Liver (tissue), 9 donors: ENCODE results near the gene MICALL1. TPM values are rescaled to one million over a fixed set of nuclear protein-coding genes. Genes with fewer than 3 reads are reported as not detected.

ENCODE experiments used
- DNase-seq: peaks from one replicate; pipeline ENCODE4 v3.0.0-alpha.2; 2017; ENCODE audit warnings: low spot score
- H3K27ac ChIP-seq, 2 donors: one replicate each; pipeline ENCODE4 v1.7.0; 2013; ENCODE audit warnings: inconsistent platforms in 2 of 2, low read length in 2 of 2, control low read depth in 1 of 2, low read depth in 1 of 2, mild to moderate bottlenecking in 1 of 2
- H3K27me3 ChIP-seq, 4 donors: one replicate each; pipeline versions ENCODE4 v1.6.1 to v1.7.0; 2013; ENCODE audit warnings: low read length in 3 of 4, inconsistent platforms in 1 of 4, mild to moderate bottlenecking in 1 of 4, moderate library complexity in 1 of 4; ENCODE audit not compliant: control insufficient read depth in 4 of 4, insufficient read depth in 4 of 4
- H3K36me3 ChIP-seq, 4 donors: one replicate each; pipeline versions ENCODE4 v1.6.1 to v1.7.0; 2013; ENCODE audit warnings: low read length in 3 of 4, mild to moderate bottlenecking in 3 of 4, low read depth in 1 of 4, moderate library complexity in 1 of 4; ENCODE audit not compliant: control insufficient read depth in 4 of 4, insufficient read depth in 3 of 4
- H3K4me1 ChIP-seq, 4 donors: one replicate each; pipeline versions ENCODE4 v1.6.1 to v1.7.0; 2013; ENCODE audit warnings: low read length in 3 of 4, mild to moderate bottlenecking in 3 of 4, moderate library complexity in 1 of 4; ENCODE audit not compliant: control insufficient read depth in 4 of 4, insufficient read depth in 4 of 4
- H3K4me3 ChIP-seq, 3 donors: one replicate each; pipeline versions ENCODE4 v1.6.1 to v1.7.0; 2013; ENCODE audit warnings: low read length in 3 of 3, control low read depth in 1 of 3, low read depth in 1 of 3, mild to moderate bottlenecking in 1 of 3
- H3K9ac ChIP-seq, 2 donors: one replicate each; pipeline ENCODE4 v1.7.0; 2013; ENCODE audit warnings: low read length in 2 of 2, mild to moderate bottlenecking in 2 of 2, moderate library complexity in 2 of 2, control low read depth in 1 of 2, low read depth in 1 of 2
- H3K9me3 ChIP-seq, 4 donors: one replicate each; pipeline versions ENCODE4 v1.6.1 to v1.7.0; 2013; ENCODE audit warnings: low read length in 3 of 4; ENCODE audit not compliant: control insufficient read depth in 4 of 4
- ATF3 ChIP-seq: IDR thresholded peaks from 2 replicates; pipeline ENCODE4 v1.6.1; 2016; ENCODE audit warnings: antibody characterized with exemption
- CTCF ChIP-seq: fragments of 150-350 bp; IDR thresholded peaks from 2 replicates; pipeline ENCODE4 v1.5.1; 2017; ENCODE audit warnings: improper control_type of control experiment, low read depth, low read length; ENCODE audit not compliant: missing input control
- EGR1 ChIP-seq, 2 donors: IDR thresholded peaks; 2 replicates each; pipeline ENCODE4 v1.6.1; 2016 to 2018; ENCODE audit warnings: antibody characterized with exemption in 2 of 2, low read depth in 2 of 2
- FOXA1 ChIP-seq: IDR thresholded peaks from 2 replicates; pipeline ENCODE4 v1.6.1; 2016; ENCODE audit warnings: antibody characterized with exemption
- FOXA2 ChIP-seq: IDR thresholded peaks from 2 replicates; pipeline ENCODE4 v1.6.1; 2016; ENCODE audit warnings: antibody characterized with exemption
- GABPA ChIP-seq, 2 donors: IDR thresholded peaks in 1 of 2; conservative IDR thresholded peaks in 1 of 2; 2 replicates each; pipeline ENCODE4 v1.6.1; 2016; ENCODE audit warnings: antibody characterized with exemption in 2 of 2, mild to moderate bottlenecking in 1 of 2, moderate library complexity in 1 of 2
- HNF4A ChIP-seq, 2 donors: conservative IDR thresholded peaks; 2 replicates each; pipeline ENCODE4 v1.6.1; 2016; ENCODE audit warnings: antibody characterized with exemption in 2 of 2, mild to moderate bottlenecking in 2 of 2
- HNF4G ChIP-seq: IDR thresholded peaks from 2 replicates; pipeline ENCODE4 v1.6.1; 2016; ENCODE audit warnings: antibody characterized with exemption
- JUND ChIP-seq, 2 donors: IDR thresholded peaks; 2 replicates each; pipeline ENCODE4 v1.6.1; 2016; ENCODE audit warnings: antibody characterized with exemption in 2 of 2
- NR2F2 ChIP-seq: IDR thresholded peaks from 2 replicates; pipeline ENCODE4 v1.6.1; 2016; ENCODE audit warnings: antibody characterized with exemption
- RAD21 ChIP-seq, 2 donors: IDR thresholded peaks; 2 replicates each; pipeline ENCODE4 v1.6.1; 2016; ENCODE audit warnings: antibody characterized with exemption in 2 of 2, mild to moderate bottlenecking in 2 of 2
- RXRA ChIP-seq, 2 donors: IDR thresholded peaks; 2 replicates each; pipeline ENCODE4 v1.6.1; 2017 to 2018; ENCODE audit warnings: antibody characterized with exemption in 2 of 2, mild to moderate bottlenecking in 1 of 2
- SP1 ChIP-seq: IDR thresholded peaks from 2 replicates; pipeline ENCODE4 v1.6.1; 2018; ENCODE audit warnings: antibody characterized with exemption, mild to moderate bottlenecking
- TAF1 ChIP-seq: conservative IDR thresholded peaks from 2 replicates; pipeline ENCODE4 v1.6.1; 2016; ENCODE audit warnings: antibody characterized with exemption, mild to moderate bottlenecking
- YY1 ChIP-seq: IDR thresholded peaks from 2 replicates; pipeline ENCODE4 v1.6.1; 2016; ENCODE audit warnings: antibody characterized with exemption, mild to moderate bottlenecking
- ZBTB33 ChIP-seq: IDR thresholded peaks from 2 replicates; pipeline ENCODE4 v1.6.1; 2016; ENCODE audit warnings: antibody characterized with exemption
- WGBS: extraction: QIAGEN DNeasy Blood & Tissue Kit; methylation state at CpG from one replicate; pipeline ENCODE4 v1.1.7; 2013; 5-methylcytosine and 5-hydroxymethylcytosine counted together
- polyA plus RNA-seq, 2 donors: library from polyadenylated mRNA; stranded (reverse) in 1 of 2; unstranded in 1 of 2; fragments of 200-250 nt in 1 of 2; fragments of >200 nt in 1 of 2; fragmentation: Nextera tagmentation in 1 of 2; extraction: Ambion mirVana in 1 of 2; gene quantifications; one replicate each; pipeline versions ENCODE4 v1.2.1 to v1.2.3, GENCODE V29; 2013 to 2015
- total RNA-seq, 2 donors: library from RNA; depleted of rRNA; stranded (reverse); fragments of >200 nt; gene quantifications; one replicate each; pipeline ENCODE4 v1.2.3, GENCODE V29; 2014
- TF ChIP-seq, protein P1 (sequence below): IDR thresholded peaks from 2 replicates; pipeline ENCODE4 v1.6.1; 2016; ENCODE audit warnings: antibody characterized with exemption, mild to moderate bottlenecking
- TF ChIP-seq, protein P2 (sequence below): IDR thresholded peaks from 2 replicates; pipeline ENCODE4 v1.6.1; 2016; ENCODE audit warnings: antibody characterized with exemption
- donor health status: healthy.
- donor health status: healthy.
- donor health status: healthy.
- donor health status: healthy.
- donor health status: healthy.

Gene MICALL1
- total and polyA plus RNA-seq, 4 donors, result 2.0 to 9.3 (median 4.1) TPM

DNA sequence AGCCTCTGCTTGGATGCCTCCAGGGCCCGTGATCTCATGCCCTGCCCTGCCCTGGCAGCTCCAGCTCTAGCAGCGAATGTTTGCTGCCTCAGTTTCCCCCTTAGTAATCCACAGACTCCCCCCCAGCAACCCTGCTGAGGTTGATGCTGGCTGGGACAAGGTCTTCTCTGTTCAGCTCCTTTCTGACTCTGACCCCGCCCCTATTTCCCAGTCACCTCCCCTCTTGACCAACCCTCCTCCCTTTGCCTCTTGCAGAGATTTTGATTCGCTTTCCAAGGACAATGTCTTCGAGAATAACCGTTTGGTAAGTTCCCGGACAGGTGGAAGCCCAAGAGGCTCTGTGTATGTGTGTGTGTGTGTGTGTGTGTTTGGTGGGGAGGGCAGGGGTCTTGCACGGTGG lies 5.6 kb downstream of the MICALL1 start (continued):
- TF ChIP-seq SP1 (no peak), GABPA (IDR thresholded peaks at IDR 0.05 in 1 of 2, conservative IDR thresholded peaks at IDR 0.05 in 1 of 2) (no peak), ATF3 (no peak), HNF4A (conservative IDR thresholded peaks at IDR 0.05) (no peak)

DNA sequence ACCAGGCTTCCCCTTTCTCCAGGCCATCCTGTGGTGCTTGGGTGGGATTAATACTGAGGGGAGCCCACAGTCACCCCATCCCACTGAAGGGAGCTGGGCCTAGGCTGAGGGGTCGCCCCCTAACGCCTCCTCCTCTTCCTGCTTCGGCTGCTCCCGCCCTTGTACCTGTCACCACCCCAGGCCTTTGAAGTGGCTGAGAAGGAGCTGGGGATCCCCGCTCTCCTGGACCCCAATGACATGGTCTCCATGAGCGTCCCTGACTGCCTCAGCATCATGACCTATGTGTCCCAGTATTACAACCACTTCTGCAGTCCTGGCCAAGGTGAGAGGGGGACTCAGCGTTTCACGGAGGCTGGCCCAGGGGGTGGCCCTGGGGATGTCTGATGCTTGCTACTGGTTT lies 6.1 kb downstream of the MICALL1 start:
- Histone ChIP-seq H3K9me3 (no peaks in the 10 kb centered on the region), H3K4me1 (peaks cover 0 to 6% (median under 1%) of the 10 kb centered on the region in 4 donors), H3K9ac (no peak overlapping the region), H3K27me3 (no peaks in the 10 kb centered on the region), H3K27ac (no peak overlapping the region), H3K4me3 (no peak overlapping the region), H3K36me3 (peaks cover 0 to 12% (median 4%) of the 10 kb centered on the region in 4 donors)
- DNase-seq, result no peak
- TF ChIP-seq FOXA1 (no peak), HNF4G (no peak), CTCF (no peak), RXRA (IDR thresholded peaks at IDR 0.05) (no peak), TAF1 (no peak), ATF3 (no peak), SP1 (no peak), ZBTB33 (no peak), EGR1 (IDR thresholded peaks at IDR 0.05; ENCODE audit: low read depth in 2 of 2) (no peak), FOXA2 (no peak), HNF4A (conservative IDR thresholded peaks at IDR 0.05) (no peak), GABPA (IDR thresholded peaks at IDR 0.05 in 1 of 2, conservative IDR thresholded peaks at IDR 0.05 in 1 of 2) (no peak), RAD21 (IDR thresholded peaks at IDR 0.05) (no peak), NR2F2 (no peak), YY1 (no peak), JUND (IDR thresholded peaks at IDR 0.05) (no peak)
- TF ChIP-seq, protein P1, sequence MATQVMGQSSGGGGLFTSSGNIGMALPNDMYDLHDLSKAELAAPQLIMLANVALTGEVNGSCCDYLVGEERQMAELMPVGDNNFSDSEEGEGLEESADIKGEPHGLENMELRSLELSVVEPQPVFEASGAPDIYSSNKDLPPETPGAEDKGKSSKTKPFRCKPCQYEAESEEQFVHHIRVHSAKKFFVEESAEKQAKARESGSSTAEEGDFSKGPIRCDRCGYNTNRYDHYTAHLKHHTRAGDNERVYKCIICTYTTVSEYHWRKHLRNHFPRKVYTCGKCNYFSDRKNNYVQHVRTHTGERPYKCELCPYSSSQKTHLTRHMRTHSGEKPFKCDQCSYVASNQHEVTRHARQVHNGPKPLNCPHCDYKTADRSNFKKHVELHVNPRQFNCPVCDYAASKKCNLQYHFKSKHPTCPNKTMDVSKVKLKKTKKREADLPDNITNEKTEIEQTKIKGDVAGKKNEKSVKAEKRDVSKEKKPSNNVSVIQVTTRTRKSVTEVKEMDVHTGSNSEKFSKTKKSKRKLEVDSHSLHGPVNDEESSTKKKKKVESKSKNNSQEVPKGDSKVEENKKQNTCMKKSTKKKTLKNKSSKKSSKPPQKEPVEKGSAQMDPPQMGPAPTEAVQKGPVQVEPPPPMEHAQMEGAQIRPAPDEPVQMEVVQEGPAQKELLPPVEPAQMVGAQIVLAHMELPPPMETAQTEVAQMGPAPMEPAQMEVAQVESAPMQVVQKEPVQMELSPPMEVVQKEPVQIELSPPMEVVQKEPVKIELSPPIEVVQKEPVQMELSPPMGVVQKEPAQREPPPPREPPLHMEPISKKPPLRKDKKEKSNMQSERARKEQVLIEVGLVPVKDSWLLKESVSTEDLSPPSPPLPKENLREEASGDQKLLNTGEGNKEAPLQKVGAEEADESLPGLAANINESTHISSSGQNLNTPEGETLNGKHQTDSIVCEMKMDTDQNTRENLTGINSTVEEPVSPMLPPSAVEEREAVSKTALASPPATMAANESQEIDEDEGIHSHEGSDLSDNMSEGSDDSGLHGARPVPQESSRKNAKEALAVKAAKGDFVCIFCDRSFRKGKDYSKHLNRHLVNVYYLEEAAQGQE, result no peak
- TF ChIP-seq, protein P2, sequence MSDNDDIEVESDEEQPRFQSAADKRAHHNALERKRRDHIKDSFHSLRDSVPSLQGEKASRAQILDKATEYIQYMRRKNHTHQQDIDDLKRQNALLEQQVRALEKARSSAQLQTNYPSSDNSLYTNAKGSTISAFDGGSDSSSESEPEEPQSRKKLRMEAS, result no peak
- WGBS, result 94% methylated on average over 8 of the region's 8 CpGs
